NCI-H1048 (cell line): ENCODE measurements around the gene VPS9D1.

Source experiments
- DNase-seq: peaks from one replicate; lab custom pipeline; 2025; lab: John Stamatoyannopoulos, UW

Gene VPS9D1

GRCh38 chr16:89720813-89721545 is at the start of gene VPS9D1, which contains the start of gene ZNF276:
TSS of gene VPS9D1 (minus strand) at chr16:89720898. CDS start at chr16:89720861, 37 bp downstream.
TSS of gene ZNF276 (plus strand) at chr16:89721537. CDS start at chr16:89721641, 104 bp downstream.
- DNase-seq = peak; percentile 13

- DNase-seq = no peak
Measured at GRCh38 chr16:89770367-89770766, 49.7 kb upstream of the VPS9D1 start.

- DNase-seq = no peak
Measured at GRCh38 chr16:89765292-89765830, 44.7 kb upstream of the VPS9D1 start.

- no peak for DNase-seq
Measured at GRCh38 chr16:89764711-89765201, 44.1 kb upstream of the VPS9D1 start.

- no peak for DNase-seq
Measured at GRCh38 chr16:89761304-89761922, 40.7 kb upstream of the VPS9D1 start.

GRCh38 chr16:89759746-89760340 is 39.1 kb upstream of the VPS9D1 start:
- no peak for DNase-seq

GRCh38 chr16:89749637-89750036 is 28.9 kb upstream of the VPS9D1 start:
- DNase-seq = no peak

GRCh38 chr16:89748921-89749320 is 28.2 kb upstream of the VPS9D1 start:
- DNase-seq = no peak

GRCh38 chr16:89748076-89748475 is 27.4 kb upstream of the VPS9D1 start:
- no peak for DNase-seq

- DNase-seq = no peak
Measured at GRCh38 chr16:89746043-89746442, 25.3 kb upstream of the VPS9D1 start.

GRCh38 chr16:89744813-89745212 is 24.1 kb upstream of the VPS9D1 start:
- DNase-seq = no peak

- DNase-seq = no peak
Measured at GRCh38 chr16:89742948-89743347, 22.2 kb upstream of the VPS9D1 start.

- no peak for DNase-seq
Measured at GRCh38 chr16:89741342-89742014, 20.8 kb upstream of the VPS9D1 start.

GRCh38 chr16:89739383-89739782 is 18.7 kb upstream of the VPS9D1 start:
- no peak for DNase-seq

- DNase-seq = no peak
Measured at GRCh38 chr16:89738538-89739317, 18.0 kb upstream of the VPS9D1 start.

- no peak for DNase-seq
Measured at GRCh38 chr16:89738072-89738377, 17.3 kb upstream of the VPS9D1 start.

GRCh38 chr16:89737341-89738071 is 16.8 kb upstream of the VPS9D1 start:
- no peak for DNase-seq

- no peak for DNase-seq
Measured at GRCh38 chr16:89736554-89736953, 15.9 kb upstream of the VPS9D1 start.

GRCh38 chr16:89733792-89734191 is 13.1 kb upstream of the VPS9D1 start:
- DNase-seq = no peak

- DNase-seq = no peak
Measured at GRCh38 chr16:89733322-89733721, 12.6 kb upstream of the VPS9D1 start.

- DNase-seq = no peak
Measured at GRCh38 chr16:89732918-89733242, 12.2 kb upstream of the VPS9D1 start.
